Cardiac muscle cell (in vitro differentiated cells and primary cell): ENCODE measurements around the gene NR1D1. TPM values are rescaled to one million over a fixed set of nuclear protein-coding genes. Genes with fewer than 3 reads are reported as not detected.

Source experiments
- DNase-seq, 2 donors: peaks; one replicate each; pipeline versions ENCODE4 v3.0.0 to v3.0.0-alpha.2; 2010 to 2017; ENCODE audit warnings: low read depth in 1 of 2, low spot score in 1 of 2
- H3K27ac ChIP-seq: fragments of 200-600 bp; sonication (generic); 2 replicates; pipeline ENCODE4 v1.5.1; 2016
- H3K27me3 ChIP-seq: fragments of 200-600 bp; sonication (generic); 2 replicates; pipeline ENCODE4 v1.6.0; 2016; ENCODE audit warnings: control low read depth
- H3K36me3 ChIP-seq: fragments of 200-600 bp; sonication (generic); 2 replicates; pipeline ENCODE4 v1.5.1; 2016; ENCODE audit warnings: control low read depth
- H3K4me1 ChIP-seq: fragments of 200-600 bp; sonication (generic); 2 replicates; pipeline ENCODE4 v1.8.1; 2017; ENCODE audit warnings: low read depth, mild to moderate bottlenecking, mixed run types
- H3K4me3 ChIP-seq: fragments of 200-600 bp; sonication (generic); 2 replicates; pipeline ENCODE4 v1.5.1; 2016; ENCODE audit warnings: mild to moderate bottlenecking
- H3K9me3 ChIP-seq: fragments of 200-600 bp; sonication (generic); 2 replicates; pipeline ENCODE4 v1.5.1; 2017; ENCODE audit warnings: low read depth, mild to moderate bottlenecking, control low read depth
- polyA plus RNA-seq: library from polyadenylated mRNA; unstranded; fragments of >200 nt; fragmentation: Nextera tagmentation; extraction: Ambion mirVana; gene quantifications from 2 replicates; pipeline ENCODE4 v1.2.1, GENCODE V29; 2016
- total RNA-seq: library from RNA; depleted of rRNA; stranded (reverse); fragments of >200 nt; gene quantifications from 2 replicates; pipeline ENCODE4 v1.2.3, GENCODE V29; 2016
- TF ChIP-seq, protein P1 (sequence below): IDR thresholded peaks from 2 replicates; pipeline ENCODE4 v1.5.1; 2012; ENCODE audit warnings: low read depth, mild to moderate bottlenecking, low read length

The NR1D1 gene
- total and polyA plus RNA-seq, 2 experiments from 2014 or later: 1.7 to 3.7 TPM

DNA sequence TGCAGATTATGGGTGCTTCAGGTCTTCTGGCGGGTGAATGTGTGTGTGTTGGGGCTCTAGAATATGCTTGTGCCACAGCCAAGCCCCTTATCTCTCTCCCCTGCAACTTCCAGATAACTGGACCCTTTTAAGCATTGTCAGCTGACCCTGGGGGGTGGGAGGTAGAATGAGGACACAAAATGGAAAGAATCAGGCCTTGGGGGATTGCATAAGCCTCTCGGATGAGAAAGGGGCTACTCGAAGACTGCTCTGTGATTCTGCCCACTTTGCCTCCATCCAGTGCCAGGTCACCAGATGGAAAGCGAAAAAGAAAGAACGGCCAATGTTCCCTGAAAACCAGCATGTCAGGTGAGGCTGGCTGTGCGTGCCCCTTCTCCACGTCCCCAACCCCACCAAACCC is 23.8 kb downstream of the NR1D1 start:
- H3K27me3 ChIP-seq: no peaks in the 10 kb centered on the region
- H3K9me3 ChIP-seq: no peaks in the 10 kb centered on the region
- no peaks in the 10 kb centered on the region for H3K36me3 ChIP-seq
- TF ChIP-seq, protein P1, sequence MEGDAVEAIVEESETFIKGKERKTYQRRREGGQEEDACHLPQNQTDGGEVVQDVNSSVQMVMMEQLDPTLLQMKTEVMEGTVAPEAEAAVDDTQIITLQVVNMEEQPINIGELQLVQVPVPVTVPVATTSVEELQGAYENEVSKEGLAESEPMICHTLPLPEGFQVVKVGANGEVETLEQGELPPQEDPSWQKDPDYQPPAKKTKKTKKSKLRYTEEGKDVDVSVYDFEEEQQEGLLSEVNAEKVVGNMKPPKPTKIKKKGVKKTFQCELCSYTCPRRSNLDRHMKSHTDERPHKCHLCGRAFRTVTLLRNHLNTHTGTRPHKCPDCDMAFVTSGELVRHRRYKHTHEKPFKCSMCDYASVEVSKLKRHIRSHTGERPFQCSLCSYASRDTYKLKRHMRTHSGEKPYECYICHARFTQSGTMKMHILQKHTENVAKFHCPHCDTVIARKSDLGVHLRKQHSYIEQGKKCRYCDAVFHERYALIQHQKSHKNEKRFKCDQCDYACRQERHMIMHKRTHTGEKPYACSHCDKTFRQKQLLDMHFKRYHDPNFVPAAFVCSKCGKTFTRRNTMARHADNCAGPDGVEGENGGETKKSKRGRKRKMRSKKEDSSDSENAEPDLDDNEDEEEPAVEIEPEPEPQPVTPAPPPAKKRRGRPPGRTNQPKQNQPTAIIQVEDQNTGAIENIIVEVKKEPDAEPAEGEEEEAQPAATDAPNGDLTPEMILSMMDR: no peak
- H3K4me3 ChIP-seq: peak overlapping the region; percentile 3
- peak overlapping the region; percentile 89 for H3K27ac ChIP-seq
- peak in 1 of 2 donors; percentile 36 for DNase-seq
- H3K4me1 ChIP-seq: peaks cover 45% of the 10 kb centered on the region

DNA sequence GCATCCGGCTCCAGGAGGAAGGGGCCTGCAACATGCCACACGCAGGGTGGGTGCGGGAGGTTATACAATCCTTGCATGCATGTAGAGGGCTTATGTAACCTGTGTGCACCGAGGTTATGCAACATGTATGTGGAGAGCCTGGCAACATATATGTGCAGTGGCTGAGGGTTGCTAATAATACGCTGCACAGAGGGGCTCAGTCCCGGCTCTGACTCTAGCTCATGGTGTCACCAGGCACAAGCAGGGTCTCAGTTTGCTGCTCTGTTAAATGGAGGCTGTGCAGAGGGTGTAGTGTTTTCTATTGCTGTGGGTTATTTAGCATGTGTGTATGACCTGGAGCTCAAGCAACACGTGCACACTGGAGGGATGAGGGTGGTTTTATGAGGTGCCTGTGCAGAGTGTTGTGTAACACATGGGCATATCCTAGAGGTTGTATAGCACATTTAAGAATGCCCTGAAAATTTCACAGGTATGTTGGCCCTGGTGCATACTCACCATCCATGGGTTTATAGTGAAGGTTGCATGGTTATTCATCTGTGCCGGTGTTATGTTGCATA is 24.4 kb downstream of the NR1D1 start:
- H3K27ac ChIP-seq: peak overlapping the region; percentile 89
- no peak for DNase-seq
- TF ChIP-seq, protein P1: no peak
- H3K27me3 ChIP-seq: no peaks in the 10 kb centered on the region
- H3K4me1 ChIP-seq: peaks cover 51% of the 10 kb centered on the region
- H3K36me3 ChIP-seq: no peaks in the 10 kb centered on the region
- H3K9me3 ChIP-seq: no peaks in the 10 kb centered on the region
- peak overlapping the region; percentile 3 for H3K4me3 ChIP-seq

- no peaks in the 10 kb centered on the region for H3K36me3 ChIP-seq
- peak overlapping the region; percentile 89 for H3K27ac ChIP-seq
- H3K9me3 ChIP-seq: no peaks in the 10 kb centered on the region
- no peaks in the 10 kb centered on the region for H3K27me3 ChIP-seq
- TF ChIP-seq, protein P1: peak; percentile 84
- peak; percentile 76 to 78 for DNase-seq
- H3K4me1 ChIP-seq: peaks cover 57% of the 10 kb centered on the region
- no peak overlapping the region for H3K4me3 ChIP-seq
Observed at GRCh38 chr17:40075201-40075941, 25.0 kb downstream of the NR1D1 start.

GRCh38 chr17:40074871-40075200 is 25.6 kb downstream of the NR1D1 start:
- H3K27ac ChIP-seq: peak overlapping the region; percentile 89
- peaks cover 63% of the 10 kb centered on the region for H3K4me1 ChIP-seq
- H3K36me3 ChIP-seq: no peaks in the 10 kb centered on the region
- DNase-seq: peak in 1 of 2 donors; percentile 25
- no peaks in the 10 kb centered on the region for H3K27me3 ChIP-seq
- no peaks in the 10 kb centered on the region for H3K9me3 ChIP-seq
- no peak overlapping the region for H3K4me3 ChIP-seq
- TF ChIP-seq, protein P1: no peak

- Histone ChIP-seq H3K27me3 (no peaks in the 10 kb centered on the region), H3K27ac (peak overlapping the region; percentile 89), H3K4me1 (peaks cover 70% of the 10 kb centered on the region), H3K4me3 (no peak overlapping the region), H3K36me3 (no peaks in the 10 kb centered on the region), H3K9me3 (no peaks in the 10 kb centered on the region)
- no peak for DNase-seq
- TF ChIP-seq, protein P1: no peak
Observed at GRCh38 chr17:40074175-40074512, 26.2 kb downstream of the NR1D1 start.
